Fibroblast of peridontal ligament (primary cell): Measurements from ENCODE around the gene PRPS1L1.

Source experiments
- DNase-seq: peaks from one replicate; pipeline ENCODE4 v3.0.0-alpha.2; 2010; ENCODE audit errors: extremely low read depth

The PRPS1L1 gene

GRCh38 chr7:18013936-18014335, 13.7 kb downstream of the PRPS1L1 start:
- DNase-seq: peak; percentile 19

GRCh38 chr7:18004372-18004771, 23.3 kb downstream of the PRPS1L1 start:
- no peak for DNase-seq

- no peak for DNase-seq
Measured at GRCh38 chr7:18003286-18003994, 24.2 kb downstream of the PRPS1L1 start.

- DNase-seq: no peak
Measured at GRCh38 chr7:17998692-17999091, 29.0 kb downstream of the PRPS1L1 start.

- DNase-seq: no peak
Measured at GRCh38 chr7:17996442-17997223, 31.0 kb downstream of the PRPS1L1 start.

GRCh38 chr7:17996040-17996439, 31.6 kb downstream of the PRPS1L1 start:
- DNase-seq: no peak

GRCh38 chr7:17994079-17994850, 33.4 kb downstream of the PRPS1L1 start:
- DNase-seq: no peak

GRCh38 chr7:17991866-17992648, 35.6 kb downstream of the PRPS1L1 start:
- no peak for DNase-seq

- no peak for DNase-seq
Measured at GRCh38 chr7:17990761-17991160, 36.9 kb downstream of the PRPS1L1 start.

GRCh38 chr7:17989546-17989945, 38.1 kb downstream of the PRPS1L1 start:
- peak; percentile 23 for DNase-seq

GRCh38 chr7:17988858-17989257, 38.8 kb downstream of the PRPS1L1 start:
- DNase-seq: no peak

- no peak for DNase-seq
Measured at GRCh38 chr7:17988141-17988540, 39.5 kb downstream of the PRPS1L1 start.

GRCh38 chr7:17986851-17987250, 40.8 kb downstream of the PRPS1L1 start:
- peak; percentile 86 for DNase-seq

GRCh38 chr7:17985473-17986239, 42.0 kb downstream of the PRPS1L1 start:
- no peak for DNase-seq

- DNase-seq: no peak
Measured at GRCh38 chr7:17984288-17984687, 43.4 kb downstream of the PRPS1L1 start.

- no peak for DNase-seq
Measured at GRCh38 chr7:17983221-17984062, 44.2 kb downstream of the PRPS1L1 start.

GRCh38 chr7:17976952-17977351, 50.7 kb downstream of the PRPS1L1 start:
- DNase-seq: no peak
